GM21367 (cell line): ENCODE data around the gene ECSIT.
A peak's percentile ranks its signal among the peaks of the same experiment; 100 is the strongest.

Source experiments
- ATAC-seq: cut with Tn5 transposase; IDR thresholded peaks from one replicate; pipeline ENCODE4 v1.9.1; 2021; ENCODE audit not compliant: unreplicated experiment

Gene ECSIT

DNA sequence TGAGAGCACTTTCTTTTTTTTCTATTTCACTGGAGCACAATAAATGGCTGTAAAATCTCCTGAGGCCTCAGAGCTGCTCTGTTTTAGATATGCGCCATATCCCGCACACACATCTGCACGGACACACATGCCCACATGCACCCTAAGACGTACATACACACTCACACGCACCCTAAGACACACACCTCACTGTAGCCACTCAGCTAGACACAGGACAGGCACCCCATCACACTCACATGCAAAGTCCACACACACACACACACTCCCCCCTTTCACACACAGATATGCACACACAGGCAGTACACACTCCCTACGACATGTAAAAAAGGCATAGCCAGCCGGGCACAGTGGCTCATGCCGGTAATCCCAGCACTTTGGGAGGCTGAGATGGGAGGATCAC, 21.3 kb upstream of the ECSIT start:
- no peak for ATAC-seq

GRCh38 chr19:11549386-11549953, 20.5 kb upstream of the ECSIT start:
- ATAC-seq, result no peak

DNA sequence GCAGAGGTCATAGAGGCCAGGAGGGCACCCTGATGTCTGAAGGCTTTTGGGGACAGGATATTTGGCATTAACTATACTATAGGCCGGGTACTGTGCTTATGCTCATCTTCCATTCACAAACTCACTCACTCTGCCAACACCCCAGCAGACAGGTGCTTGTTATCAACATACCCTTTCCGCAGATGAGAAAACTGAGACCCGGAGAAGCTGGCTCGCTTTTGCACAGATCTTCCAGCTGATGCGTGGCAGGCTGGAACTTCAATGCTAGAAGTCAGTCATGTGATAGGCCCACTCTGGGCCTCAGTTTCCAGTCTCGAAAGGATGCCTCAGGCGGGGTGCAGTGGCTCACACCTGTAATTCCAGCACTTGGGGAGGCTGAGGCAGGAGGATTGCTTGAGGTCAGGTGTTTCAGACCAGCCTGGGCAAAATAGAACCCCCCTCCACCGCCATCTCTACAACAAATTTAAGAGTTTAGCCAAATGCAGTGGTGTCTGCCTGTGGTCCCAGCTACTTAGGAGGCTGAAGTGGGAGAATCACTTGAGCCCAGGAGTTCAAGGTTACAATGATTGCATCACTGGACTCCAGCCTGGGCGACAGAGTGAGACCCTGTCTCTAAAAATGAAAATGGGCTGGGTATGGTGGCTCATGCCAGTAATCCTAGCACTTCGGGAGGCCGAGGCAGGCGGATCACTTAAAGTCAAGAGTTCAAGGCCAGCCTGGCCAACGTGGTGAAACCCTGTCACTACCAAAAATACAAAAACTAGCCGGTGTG, 19.2 kb upstream of the ECSIT start:
- no peak for ATAC-seq

DNA sequence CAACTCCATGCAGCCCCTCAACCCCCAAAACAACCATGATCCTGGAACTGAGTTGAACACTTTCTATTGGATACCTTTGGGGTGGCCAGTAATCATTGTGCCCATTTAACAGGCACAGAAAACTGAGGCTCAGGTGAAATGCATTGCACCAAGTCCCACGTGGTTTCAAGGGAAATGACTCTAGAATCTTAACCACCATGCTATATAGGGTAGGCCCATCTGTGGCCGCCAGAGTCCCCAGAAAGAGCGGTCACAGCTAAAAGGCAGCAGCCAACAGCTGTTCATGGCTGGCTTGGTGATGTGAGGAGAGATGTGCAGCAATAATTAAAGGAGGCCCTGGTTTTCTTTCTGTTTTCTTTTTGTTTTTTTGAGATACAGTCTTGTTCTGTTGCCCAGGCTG, 12.3 kb upstream of the ECSIT start:
- no peak for ATAC-seq

- ATAC-seq, result no peak
These were observed 11.7 kb upstream of the ECSIT start for GRCh38 chr19:11540645-11541044.

DNA sequence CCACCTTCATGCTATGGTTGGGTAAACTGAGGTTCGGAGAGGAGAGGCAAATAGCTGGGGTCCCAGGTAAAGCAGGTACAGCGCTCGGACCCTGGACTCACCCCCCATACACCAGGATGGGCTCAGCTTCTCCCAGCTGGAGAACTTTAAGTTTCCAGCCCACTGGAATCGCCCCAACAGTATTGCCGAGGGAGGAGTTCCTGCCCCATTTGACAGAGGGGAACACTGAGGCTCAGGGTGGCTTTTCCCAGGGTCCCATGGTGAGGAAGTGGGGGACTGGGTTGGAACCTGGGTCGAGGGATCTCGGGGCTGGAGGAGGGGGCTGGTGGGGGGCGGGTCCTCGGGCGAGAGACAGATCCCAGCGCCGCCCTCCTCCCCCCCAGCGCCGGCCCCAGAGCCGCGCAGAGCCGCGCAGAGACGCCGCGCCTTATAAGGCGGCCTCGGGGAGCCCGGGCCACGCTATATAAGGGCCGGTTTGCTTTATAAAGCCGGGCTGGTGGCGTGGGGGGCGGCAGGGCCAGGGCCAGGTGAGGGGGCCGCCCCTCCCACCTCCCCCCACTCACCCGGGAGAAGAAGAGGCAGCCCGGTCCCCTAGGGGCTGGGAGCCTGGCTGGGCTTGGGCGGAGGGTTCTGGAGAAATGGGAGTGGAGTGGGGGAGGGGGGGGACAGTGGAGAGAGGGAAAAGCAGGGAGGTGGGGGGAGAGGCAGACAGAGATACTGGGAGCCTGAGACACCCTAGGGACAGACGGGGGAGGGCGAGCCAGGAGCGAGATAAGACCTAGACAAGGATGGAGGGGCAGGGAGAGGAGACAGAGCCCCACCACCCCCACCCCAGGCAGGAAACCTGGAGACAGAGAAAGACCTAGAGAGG, 10.8 kb upstream of the ECSIT start:
- ATAC-seq, result no peak

GRCh38 chr19:11538232-11539036, 9.5 kb upstream of the ECSIT start, which contains the start of gene CNN1:
TSS of gene CNN1 (plus strand) at chr19:11538851. CDS start at chr19:11538928, 77 bp downstream.
- no peak for ATAC-seq

- ATAC-seq, result peak; percentile 53
These were observed 7.1 kb upstream of the ECSIT start for GRCh38 chr19:11535792-11536595.

GRCh38 chr19:11534948-11535347, 6.0 kb upstream of the ECSIT start:
- no peak for ATAC-seq

- ATAC-seq, result no peak
These were observed 5.6 kb upstream of the ECSIT start for GRCh38 chr19:11534538-11534937.

DNA sequence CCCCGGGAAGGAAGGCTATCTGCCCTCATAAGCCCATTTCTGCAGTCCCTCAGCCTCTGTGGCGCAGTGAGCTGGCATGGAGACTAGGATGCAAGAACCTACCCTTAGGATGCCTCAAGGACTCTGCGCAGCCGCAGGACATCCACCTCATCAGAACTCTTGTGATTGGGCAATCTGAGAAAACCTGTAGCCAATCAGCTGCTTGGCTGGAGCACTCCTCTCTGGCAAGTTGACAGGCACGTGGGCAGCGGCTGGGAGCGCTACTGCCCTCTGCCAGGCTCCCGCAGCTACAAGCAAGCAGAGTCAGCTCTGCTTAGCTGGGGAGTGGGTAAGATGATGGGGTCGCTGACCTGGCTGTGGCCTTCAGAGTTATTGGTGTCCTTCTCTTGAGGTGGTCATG, 1.5 kb upstream of the ECSIT start:
- no peak for ATAC-seq

GRCh38 chr19:11519138-11519537, 9.8 kb downstream of the ECSIT start:
- ATAC-seq, result no peak

- no peak for ATAC-seq
These were observed 15.0 kb downstream of the ECSIT start for GRCh38 chr19:11513946-11514345.

- no peak for ATAC-seq
These were observed 18.5 kb downstream of the ECSIT start for GRCh38 chr19:11510444-11510843.

- ATAC-seq, result no peak
These were observed 21.4 kb downstream of the ECSIT start for GRCh38 chr19:11507370-11508078.

DNA sequence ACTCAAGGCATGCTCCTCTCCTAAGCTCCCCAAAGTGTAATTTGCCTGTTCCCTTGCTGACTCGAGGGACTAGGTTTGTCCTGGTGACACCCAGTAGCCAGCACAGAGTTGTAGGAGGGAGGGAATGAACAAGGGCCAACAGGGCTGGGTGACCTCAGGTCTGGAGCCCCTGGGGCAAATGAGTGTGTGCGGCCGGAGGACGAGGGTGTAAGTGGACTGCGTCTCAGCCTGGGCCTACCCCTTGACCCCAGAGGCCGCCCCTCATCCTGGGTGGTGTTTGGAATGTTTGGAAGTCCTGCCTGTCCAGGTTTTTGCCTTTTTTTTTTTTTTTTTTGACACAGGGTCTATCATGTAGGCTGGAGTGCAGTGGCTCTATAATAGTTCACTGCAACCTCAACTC, 22.0 kb downstream of the ECSIT start:
- ATAC-seq, result no peak

DNA sequence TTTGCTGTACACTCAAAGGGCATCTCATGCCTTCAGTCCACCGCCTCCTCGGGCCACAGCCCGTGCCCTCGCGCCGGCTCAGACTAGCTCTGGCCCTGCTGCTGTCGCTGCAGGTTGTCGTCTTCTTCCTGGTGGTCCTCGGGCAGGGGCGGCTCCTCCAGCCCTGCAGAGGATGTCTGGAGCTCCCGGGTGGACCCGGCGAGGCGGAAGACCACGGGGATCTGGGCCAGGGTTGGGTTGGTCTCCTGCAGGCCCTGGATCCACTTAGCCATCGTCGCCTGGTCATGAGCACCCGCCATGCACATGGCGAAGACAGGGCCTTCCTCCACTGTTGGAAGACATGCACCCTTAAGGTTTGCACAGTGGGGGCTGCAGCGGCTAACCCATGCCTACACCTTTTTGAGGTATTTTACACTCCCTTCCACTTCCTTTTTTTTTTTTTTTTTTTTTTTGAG, 22.8 kb downstream of the ECSIT start:
- ATAC-seq, result peak; percentile 16

DNA sequence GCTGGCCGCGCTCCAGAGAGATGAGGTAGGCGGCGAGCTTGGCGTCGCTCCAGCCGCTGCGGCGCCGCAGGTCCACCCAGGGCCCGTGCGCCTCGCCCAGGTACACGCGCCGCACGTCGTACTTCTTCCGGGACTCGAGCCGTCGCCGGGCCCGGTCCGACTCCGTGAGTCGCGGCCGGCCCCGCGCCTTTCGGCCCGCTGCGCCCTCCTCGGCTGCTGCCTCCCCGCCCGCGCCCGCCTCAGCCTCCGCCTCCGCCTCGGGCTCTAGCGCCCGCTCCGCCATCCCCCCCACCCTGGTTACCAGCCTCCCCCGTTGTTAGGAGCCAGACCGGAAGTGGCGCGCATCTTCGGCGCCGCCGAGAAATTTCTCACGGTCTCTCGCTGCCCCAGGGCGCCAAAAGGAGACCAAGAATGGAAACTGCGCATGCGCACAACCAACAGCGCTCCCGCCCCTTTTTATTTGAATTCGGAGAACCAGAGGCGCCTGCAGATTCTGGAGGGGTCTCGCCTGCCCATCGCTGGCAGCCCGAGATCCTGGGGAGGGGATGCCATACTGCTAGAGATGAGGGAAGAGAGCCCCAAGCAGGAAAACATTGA, 23.3 kb downstream of the ECSIT start, which contains the start of gene ZNF653:
Gene ZNF653 (minus strand): TSS at position 336 of the 597 bp plus-strand sequence. CDS start 53 bp downstream, at position 283.
- peak; percentile 45 for ATAC-seq

GRCh38 chr19:11505032-11505503, 23.9 kb downstream of the ECSIT start:
- peak; percentile 77 for ATAC-seq
